ENCODE data around the gene ADM2. TPM values are rescaled to one million over a fixed set of nuclear protein-coding genes. Genes with fewer than 3 reads are reported as not detected.
A peak's percentile ranks its signal among the peaks of the same experiment; 100 is the strongest.
"Not testable (repeated sequence)": the region's sequence is repeated elsewhere in the genome, so short reads cannot be mapped to it uniquely, and the experiment has no call there.

ADM2 gene, protein sequence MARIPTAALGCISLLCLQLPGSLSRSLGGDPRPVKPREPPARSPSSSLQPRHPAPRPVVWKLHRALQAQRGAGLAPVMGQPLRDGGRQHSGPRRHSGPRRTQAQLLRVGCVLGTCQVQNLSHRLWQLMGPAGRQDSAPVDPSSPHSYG
- total RNA-seq = not detected

GRCh38 chr22:50481440-50482106, at the start of gene ADM2:
Gene ADM2 (plus strand): TSS chr22:50481543. CDS start chr22:50481848, 305 bp downstream.
- no peaks in the 10 kb centered on the region for H3K36me3 ChIP-seq
- TF ChIP-seq CTCF (IDR thresholded peaks at IDR 0.05) = no peak
- H3K9me3 ChIP-seq = no peaks in the 10 kb centered on the region
- H3K27ac ChIP-seq = no peak within 1 kb of the TSS
- no peak for DNase-seq (ENCODE audit: low spot score in 2 of 2)
- intact Hi-C loops (cut with DNase I) = no loop called here
- H3K27me3 ChIP-seq = peaks cover 20% of the 10 kb centered on the region
- H3K4me1 ChIP-seq = peaks cover 0 to 3% of the 10 kb centered on the region in 2 donors
- H3K4me3 ChIP-seq = peak within 1 kb of the TSS; percentile 54 to 58

- no peak for TF ChIP-seq CTCF (IDR thresholded peaks at IDR 0.05)
- H3K4me3 ChIP-seq = no peak overlapping the region
- H3K27me3 ChIP-seq = no peaks in the 10 kb centered on the region
- H3K27ac ChIP-seq = no peak overlapping the region
- no peaks in the 10 kb centered on the region for H3K4me1 ChIP-seq
- no peak for DNase-seq (ENCODE audit: low spot score in 2 of 2)
- intact Hi-C loops (cut with DNase I) = no loop called here
- H3K36me3 ChIP-seq = peaks cover 73 to 79% of the 10 kb centered on the region in 2 donors
- no peaks in the 10 kb centered on the region for H3K9me3 ChIP-seq
Observed at GRCh38 chr22:50432131-50432876, 49.0 kb upstream of the ADM2 start.

DNA sequence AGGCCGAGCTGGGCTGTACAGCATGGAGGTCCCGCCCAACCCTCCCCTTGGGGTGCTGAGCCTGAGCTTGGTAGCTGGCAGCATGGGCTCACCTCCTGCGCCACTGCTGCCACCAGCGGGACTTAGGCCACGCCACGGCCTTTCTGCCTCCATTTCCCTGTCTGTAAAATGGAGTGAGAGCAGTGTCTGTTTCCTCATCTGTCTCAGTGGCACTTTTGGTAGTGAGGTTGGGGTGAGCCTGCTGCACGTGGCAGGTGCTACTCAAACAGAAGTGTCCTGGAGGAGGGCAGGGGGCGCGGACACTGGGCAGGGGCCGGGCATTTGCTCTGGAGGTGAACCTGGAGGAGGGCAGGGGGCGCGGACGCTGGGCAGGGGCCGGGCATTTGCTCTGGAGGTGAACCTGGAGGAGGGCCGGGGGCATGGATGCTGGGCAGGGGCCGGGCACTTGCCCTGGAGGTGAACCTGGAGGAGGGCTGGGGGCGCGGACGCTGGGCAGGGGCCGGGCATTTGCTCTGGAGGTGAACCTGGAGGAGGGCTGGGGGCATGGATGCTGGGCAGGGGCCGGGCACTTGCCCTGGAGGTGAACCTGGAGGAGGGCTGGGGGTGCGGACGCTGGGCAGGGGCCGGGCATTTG, 48.3 kb upstream of the ADM2 start:
- H3K9me3 ChIP-seq; DNase-seq (ENCODE audit: low spot score in 2 of 2); intact Hi-C loops (cut with DNase I); H3K4me1 ChIP-seq; H3K4me3 ChIP-seq; H3K27ac ChIP-seq; H3K27me3 ChIP-seq: not testable (repeated sequence)
- H3K36me3 ChIP-seq = peaks cover 76 to 79% of the 10 kb centered on the region in 2 donors

DNA sequence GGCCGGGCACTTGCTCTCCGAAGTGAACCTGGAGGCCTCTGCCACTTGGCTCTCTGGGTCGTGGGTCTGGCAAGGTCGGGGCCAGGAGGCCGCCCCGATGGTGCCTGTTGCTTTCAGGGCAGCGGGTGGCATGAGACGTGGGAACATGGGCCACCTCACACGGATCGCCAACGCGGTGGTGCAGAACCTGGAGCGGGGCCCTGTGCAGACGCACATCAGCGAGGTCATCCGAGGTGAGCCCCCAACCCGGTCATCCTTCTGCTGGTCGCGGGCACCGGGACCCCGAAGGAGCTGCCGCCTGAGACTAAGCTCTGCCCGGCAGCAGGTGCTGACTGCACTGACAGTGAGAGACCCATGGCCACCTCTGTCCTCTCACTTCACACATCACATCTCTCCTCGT, 46.5 kb upstream of the ADM2 start:
- Histone ChIP-seq H3K36me3 (peaks cover 77 to 82% of the 10 kb centered on the region in 2 donors), H3K4me1 (no peaks in the 10 kb centered on the region), H3K27me3 (no peaks in the 10 kb centered on the region), H3K9me3 (no peaks in the 10 kb centered on the region), H3K4me3 (no peak overlapping the region), H3K27ac (no peak overlapping the region)
- TF ChIP-seq CTCF (IDR thresholded peaks at IDR 0.05) = no peak
- DNase-seq (ENCODE audit: low spot score in 2 of 2) = peak; percentile 1 to 61
- intact Hi-C loops (cut with DNase I) = no loop called here

- Histone ChIP-seq H3K4me3 (no peak overlapping the region), H3K4me1 (no peaks in the 10 kb centered on the region), H3K9me3 (no peaks in the 10 kb centered on the region), H3K27ac (no peak overlapping the region), H3K36me3 (peaks cover 79 to 82% of the 10 kb centered on the region in 2 donors), H3K27me3 (no peaks in the 10 kb centered on the region)
- TF ChIP-seq CTCF (IDR thresholded peaks at IDR 0.05) = no peak
- intact Hi-C loops (cut with DNase I) = no loop called here
- DNase-seq (ENCODE audit: low spot score in 2 of 2) = peak in 1 of 2 donors; percentile 2
Observed at GRCh38 chr22:50435291-50436014, 45.9 kb upstream of the ADM2 start.
